DMS 273 treated with DMSO at 0.1 percent for 48 hours (cell line): ENCODE data around the gene MDN1.
"Not testable (repeated sequence)": the region's sequence is repeated elsewhere in the genome, so short reads cannot be mapped to it uniquely, and the experiment has no call there.

ENCODE experiments used
- DNase-seq: peaks from one replicate; lab custom pipeline; 2025; lab: John Stamatoyannopoulos, UW

MDN1 gene, protein sequence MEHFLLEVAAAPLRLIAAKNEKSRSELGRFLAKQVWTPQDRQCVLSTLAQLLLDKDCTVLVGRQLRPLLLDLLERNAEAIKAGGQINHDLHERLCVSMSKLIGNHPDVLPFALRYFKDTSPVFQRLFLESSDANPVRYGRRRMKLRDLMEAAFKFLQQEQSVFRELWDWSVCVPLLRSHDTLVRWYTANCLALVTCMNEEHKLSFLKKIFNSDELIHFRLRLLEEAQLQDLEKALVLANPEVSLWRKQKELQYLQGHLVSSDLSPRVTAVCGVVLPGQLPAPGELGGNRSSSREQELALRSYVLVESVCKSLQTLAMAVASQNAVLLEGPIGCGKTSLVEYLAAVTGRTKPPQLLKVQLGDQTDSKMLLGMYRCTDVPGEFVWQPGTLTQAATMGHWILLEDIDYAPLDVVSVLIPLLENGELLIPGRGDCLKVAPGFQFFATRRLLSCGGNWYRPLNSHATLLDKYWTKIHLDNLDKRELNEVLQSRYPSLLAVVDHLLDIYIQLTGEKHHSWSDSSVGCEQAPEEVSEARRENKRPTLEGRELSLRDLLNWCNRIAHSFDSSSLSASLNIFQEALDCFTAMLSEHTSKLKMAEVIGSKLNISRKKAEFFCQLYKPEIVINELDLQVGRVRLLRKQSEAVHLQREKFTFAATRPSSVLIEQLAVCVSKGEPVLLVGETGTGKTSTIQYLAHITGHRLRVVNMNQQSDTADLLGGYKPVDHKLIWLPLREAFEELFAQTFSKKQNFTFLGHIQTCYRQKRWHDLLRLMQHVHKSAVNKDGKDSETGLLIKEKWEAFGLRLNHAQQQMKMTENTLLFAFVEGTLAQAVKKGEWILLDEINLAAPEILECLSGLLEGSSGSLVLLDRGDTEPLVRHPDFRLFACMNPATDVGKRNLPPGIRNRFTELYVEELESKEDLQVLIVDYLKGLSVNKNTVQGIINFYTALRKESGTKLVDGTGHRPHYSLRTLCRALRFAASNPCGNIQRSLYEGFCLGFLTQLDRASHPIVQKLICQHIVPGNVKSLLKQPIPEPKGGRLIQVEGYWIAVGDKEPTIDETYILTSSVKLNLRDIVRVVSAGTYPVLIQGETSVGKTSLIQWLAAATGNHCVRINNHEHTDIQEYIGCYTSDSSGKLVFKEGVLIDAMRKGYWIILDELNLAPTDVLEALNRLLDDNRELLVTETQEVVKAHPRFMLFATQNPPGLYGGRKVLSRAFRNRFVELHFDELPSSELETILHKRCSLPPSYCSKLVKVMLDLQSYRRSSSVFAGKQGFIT (N-terminal part only)

DNA sequence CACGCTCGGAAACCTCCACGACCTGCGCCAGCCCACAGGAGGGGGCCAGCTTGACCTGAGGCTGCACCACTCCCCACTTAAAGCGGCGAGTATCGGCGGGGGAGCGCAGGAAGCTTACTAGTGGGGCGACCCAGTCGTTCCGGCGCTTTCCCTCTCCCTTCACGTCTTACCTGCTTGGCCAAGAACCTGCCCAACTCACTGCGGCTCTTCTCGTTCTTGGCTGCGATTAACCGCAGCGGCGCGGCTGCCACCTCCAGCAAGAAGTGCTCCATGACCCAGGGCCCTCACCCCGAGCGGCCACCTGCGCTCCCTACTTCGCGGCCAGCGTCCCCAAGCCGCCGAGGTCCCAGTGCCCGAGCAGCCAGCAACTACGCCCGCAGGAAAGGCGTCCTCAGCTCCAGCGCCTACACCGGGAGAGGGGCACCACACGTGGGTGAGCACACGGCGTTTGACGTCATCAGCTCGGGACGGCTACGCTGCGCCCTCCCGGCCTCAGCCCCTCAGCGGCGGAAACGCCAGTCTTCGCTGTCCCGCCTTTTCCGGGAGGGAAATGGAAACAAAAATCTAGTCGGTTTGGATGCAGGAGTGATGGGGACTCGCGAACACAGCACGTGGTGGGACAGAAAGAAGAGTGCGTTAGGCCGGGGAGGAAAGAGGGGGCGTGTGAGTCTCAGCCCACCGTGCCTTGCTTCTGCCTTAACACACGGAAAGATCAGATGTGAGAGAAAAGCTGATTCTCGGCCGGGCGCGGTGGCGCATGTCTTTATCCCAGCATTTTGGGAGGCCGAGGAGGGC lies at the start of gene MDN1:
TSS of gene MDN1 (minus strand) at position 459 of the 795 bp plus-strand sequence. CDS start at position 272, 187 bp downstream.
- peak; percentile 93 for DNase-seq

DNA sequence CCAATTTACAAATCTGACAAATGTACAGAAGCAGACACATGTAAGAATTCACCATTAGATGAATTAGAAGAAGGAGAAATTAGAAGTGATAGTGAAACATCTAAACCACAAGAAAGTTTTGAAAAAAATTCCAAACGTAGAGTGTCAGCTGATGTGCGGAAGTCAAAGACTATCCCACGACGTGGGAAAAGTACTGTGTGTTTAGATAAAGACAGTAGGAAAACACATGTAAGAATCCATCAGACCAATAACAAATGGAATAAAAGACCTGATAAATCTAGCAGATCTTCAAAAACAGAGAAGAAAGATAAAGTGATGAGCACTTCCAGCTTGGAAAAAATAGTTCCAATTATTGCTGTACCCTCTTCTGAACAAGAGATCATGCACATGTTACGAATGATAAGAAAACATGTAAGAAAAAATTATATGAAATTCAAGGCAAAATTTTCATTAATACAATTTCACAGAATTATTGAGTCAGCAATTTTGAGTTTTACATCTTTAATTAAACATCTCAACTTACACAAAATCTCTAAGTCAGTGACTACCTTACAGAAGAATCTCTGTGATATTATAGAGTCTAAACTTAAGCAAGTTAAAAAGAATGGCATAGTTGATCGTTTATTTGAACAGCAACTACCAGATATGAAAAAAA lies 46.6 kb upstream of the MDN1 start:
- DNase-seq = no peak

DNA sequence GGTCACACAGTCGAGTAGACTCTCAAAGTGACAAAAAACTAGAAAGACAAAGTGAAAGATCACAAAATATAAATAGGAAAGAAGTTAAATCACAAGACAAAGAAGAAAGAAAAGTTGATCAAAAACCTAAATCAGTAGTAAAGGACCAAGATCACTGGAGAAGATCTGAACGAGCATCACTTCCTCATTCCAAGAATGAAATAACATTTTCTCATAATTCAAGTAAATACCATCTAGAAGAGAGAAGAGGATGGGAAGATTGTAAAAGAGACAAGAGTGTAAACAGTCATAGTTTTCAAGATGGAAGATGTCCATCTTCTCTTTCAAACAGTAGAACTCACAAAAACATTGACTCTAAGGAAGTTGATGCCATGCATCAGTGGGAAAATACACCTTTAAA lies 43.1 kb upstream of the MDN1 start:
- DNase-seq = no peak

DNA sequence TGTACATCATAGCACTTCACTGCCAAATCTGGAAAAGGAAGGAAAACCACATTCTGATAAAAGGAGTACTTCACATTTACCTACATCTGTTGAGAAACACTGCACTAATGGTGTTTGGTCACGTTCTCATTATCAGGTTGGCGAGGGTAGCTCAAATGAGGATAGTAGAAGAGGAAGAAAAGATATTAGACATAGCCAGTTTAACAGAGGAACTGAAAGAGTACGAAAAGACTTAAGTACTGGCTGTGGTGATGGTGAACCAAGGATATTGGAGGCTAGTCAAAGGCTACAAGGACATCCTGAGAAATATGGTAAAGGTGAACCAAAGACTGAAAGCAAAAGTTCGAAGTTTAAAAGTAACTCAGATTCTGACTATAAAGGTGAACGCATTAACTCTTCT lies 42.7 kb upstream of the MDN1 start:
- no peak for DNase-seq

DNA sequence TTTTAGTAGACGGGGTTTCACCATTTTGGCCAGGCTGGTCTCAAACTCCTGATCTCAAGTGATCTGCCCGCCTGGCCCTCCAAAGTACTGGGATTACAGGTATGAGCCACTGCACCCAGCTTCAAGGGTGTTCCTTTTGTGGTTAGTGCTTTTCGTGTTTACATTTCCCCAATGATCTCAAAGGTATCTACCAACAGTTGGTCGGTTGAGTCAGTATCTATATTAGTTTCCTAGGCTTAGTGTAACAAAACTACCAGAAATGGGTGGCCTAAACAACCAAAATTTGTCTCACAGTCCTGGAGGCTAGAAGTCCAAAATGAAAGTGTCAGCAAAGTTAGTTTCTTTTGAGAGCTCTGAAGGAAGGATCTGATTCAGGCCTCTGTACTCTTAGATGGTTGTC lies 40.1 kb upstream of the MDN1 start:
- no peak for DNase-seq

DNA sequence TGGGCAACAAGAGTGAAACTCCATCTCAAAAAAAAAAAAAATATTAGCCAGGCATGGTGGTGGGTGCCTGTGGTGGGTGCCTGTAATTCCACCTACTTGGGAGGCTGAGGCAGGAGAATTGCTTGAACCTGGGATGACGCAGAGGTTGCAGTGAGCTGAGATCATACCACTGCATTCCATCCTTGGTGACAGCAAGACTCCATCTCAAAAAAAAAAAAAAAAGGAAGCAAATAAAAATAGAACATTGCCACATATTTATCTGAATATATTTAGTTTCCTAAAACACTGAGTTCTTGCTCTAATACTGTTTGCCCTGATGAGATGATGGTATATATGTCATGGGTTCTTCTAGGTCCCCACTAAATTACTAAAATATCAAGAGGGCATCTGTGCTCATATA lies 38.4 kb upstream of the MDN1 start:
- DNase-seq = no peak

DNA sequence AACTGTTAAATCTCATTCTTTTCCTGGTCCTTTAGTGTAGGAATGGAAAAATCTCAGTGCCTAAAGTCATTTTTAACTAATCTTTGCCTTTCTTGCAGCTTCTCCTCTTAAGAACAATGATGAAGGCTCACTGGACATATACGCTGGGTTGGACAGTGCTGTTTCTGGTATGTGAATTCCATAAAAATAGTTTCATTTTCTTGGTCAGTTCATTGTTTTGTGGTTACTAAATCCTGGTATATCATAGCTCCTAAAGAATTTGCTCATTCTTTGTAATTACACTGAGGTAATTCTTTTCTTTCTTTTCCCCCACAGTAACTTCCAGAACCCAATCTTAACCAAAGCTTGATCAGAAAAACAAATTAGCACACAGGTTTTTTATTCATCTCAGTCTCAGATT lies 33.5 kb upstream of the MDN1 start:
- DNase-seq = no peak

DNA sequence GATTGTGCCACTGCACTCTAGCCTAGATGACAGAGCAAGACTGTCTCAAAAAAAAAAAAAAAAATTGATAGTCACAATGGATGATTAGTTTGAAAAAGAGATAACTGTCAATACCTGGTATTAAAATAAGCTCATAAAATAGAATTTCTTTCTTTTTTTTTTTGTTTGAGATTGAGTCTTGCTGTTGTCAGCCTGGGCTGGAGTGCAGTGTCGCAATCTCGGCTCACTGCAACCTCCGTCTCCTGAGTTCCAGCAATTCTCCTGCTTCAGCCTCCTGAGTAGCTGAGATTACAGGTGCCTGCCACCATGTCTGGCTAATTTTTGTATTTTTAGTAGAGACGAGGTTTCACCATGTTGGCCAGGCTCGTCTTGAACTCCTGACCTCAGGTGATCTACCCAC lies 27.9 kb upstream of the MDN1 start:
- not testable (repeated sequence) for DNase-seq

DNA sequence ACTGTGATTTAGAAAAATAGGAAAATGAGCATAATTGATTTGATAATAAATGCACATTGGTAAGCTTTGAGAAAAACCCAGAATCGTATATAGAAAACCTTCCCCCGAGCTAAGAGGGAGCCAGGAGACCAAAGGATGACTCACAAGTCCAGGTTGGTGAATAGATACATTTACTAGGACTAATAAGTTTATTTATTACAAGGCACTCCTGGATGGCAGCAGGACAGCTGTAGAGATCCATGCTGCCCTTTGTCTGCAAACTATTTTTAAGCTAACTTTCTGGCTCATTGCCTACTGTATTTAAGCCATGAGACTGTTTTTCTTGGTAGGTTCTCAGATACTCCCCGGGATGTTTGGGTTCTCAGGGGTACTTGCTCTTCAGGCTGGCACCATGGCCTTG lies 23.5 kb upstream of the MDN1 start:
- peak; percentile 37 for DNase-seq

DNA sequence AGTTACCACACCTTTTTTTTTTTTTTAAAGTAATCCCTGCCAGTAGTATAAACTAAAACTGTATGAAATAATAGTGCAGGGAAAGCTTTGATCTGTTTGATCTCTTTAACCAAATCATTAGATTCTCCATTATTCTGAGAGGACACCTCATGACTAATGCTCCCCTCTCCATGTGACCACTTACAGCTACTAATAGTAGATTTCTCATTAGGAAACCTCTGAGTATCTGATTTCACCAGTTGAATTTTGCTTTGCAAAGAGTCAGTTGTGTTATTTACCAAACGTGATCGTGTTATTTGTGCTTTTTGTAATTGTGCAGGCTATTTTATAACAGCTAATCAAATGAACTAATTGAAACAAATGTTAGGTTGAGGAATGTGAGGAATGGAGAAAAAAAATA lies 22.6 kb upstream of the MDN1 start:
- no peak for DNase-seq

DNA sequence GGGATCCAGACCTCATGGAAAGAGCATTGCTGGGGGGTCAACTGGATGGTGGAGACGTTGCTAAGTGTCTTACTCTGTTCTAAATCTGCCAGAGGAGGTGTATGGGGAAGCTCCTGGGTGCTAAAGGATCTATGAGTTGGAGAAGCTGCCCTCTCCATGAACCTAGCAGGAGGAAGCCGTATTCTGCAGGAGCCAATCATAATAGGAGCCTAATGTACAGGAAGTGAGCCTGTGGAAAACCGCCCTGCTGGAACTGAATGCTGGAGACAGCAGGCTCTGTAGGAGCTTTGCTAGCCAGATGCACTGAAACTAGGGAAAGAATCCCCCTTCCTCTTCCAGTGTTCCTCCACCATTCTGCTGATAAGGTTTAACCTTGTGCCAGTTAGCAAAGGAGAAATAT lies 20.9 kb upstream of the MDN1 start:
- DNase-seq = no peak

DNA sequence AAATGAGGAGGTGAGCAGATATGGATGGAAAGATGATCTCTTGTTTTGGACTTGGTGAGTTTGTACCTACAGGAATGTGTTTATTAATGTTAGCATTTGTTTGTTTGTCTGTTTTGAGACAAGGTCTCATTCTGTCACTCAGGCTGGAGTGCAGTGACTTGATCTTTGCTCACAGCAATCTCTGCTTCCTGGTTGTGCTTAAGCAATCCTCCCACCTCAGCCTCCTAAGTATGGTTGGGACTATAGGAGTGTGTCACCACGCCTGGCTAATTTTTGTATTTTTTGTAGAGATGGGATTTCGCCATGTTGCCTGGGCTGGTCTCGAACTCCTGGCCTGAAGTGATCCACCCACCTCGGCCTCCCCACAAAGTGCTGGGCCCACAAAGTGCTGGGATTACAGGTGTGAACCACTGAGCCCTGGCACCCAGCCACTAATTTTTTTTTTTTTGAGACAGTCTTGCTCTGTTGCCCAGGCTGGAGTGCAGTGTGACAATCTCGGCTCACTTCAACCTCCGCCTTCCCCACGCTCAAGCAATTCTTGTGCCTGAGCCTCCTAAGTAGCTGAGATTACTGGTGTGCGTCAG lies 17.1 kb upstream of the MDN1 start:
- DNase-seq = no peak

DNA sequence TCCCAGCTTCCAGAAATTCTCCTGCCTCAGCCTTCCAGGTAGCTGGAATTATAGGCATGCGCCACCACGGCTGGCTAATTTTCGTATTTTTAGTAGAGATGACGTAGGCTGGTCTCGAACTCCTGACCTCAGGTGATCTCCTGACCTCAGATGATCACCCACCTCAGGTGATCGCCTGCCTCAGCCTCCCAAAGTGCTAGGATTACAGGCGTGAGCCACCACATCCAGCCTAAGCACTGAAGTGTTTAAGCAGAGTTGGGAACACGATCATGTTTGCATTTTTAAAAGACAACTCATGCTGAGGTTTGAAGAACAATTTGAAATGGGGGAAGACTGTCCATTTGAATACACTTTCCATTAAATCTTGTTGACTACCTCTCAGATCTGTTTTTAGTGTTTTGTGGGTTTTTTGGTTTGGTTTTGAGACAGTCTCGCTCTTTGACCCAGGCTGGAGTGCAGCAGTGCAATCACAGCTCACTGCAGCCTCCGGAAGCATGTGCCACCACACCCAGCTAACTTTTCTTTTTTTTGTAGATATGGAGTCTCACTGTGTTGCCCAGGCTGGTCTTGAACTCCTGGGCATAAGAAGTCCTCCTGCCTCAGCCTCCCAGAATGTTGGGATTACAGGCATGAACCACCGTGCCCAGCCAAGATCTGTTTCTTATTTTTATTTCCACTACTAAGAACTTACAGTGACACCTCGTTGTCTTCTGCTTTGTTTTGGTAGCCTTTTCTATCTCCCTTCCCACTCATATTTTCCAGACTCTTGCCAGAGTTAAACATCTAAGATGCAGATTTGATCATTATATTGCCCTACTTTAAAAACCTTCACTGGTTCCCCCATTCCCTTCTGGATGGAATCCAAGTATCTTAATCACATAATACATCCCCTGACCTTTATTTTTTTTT lies 15.5 kb upstream of the MDN1 start:
- DNase-seq = no peak

DNA sequence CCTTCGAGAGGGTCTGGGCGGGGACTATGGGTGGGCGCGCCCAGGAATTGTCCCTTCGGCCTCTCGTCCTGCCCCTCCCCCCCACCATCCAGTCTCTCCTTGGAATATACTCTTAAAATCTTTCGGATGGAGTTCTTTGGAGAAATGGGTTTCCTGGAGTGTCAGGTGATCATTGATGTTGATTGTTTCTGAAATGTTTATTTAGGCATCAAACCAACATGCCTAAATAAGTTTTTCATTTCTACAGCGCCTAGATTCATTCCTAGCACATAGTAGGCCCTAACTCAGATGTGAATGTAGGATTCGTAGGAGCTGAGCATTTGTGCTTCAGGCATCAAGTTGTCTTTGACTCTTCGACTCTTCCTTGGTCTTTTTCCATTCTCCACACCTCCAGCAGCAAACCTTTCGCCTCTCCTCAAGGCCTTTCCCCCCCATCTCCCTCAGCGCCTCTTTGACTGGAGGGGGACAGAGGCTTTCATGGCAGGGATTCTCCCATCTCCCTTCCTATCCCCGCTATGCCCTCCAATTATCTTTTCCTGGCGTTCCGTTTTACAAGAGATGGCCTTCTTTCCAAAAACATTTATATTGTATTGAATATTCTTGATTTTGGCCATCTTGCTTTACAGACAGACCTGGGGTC lies 10.7 kb upstream of the MDN1 start:
- peak; percentile 37 for DNase-seq

DNA sequence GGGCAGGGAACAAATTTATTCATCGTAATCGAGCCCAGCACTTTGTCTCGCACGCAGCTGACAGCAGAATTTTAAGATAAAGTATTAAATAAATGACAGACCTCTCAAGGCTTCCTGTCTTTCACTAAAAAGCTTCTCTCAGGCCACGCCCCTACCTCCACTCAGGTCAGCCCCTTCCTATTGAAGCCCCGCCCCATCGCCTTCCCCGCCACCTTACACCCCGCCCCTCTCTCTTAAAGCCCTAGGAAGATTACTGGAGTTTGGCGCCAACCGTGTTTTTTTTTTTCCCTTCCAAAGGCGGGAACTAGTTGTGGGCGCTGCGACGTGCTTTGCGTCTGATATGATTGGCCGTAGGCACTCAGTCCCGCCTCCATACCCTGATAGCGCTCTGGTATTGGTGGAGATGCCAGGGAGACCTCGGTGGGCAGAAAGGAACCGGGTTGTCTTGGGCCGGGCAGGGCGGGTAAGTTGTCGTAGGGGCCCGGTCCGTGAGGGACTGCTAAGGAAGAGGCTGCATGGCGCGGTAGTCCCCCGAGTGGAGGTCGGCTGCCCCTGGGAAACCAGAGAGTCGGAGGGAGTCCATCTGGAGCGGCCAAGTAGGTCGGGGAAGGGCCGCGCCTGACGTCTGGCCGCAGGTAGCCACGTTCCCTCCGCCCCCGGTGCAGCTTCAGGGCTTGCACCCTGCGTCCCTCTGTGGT lies 10.0 kb upstream of the MDN1 start, which contains the start of gene CASP8AP2:
TSS of gene CASP8AP2 (plus strand) at position 409 of the 698 bp plus-strand sequence.
- peak; percentile 99 for DNase-seq

DNA sequence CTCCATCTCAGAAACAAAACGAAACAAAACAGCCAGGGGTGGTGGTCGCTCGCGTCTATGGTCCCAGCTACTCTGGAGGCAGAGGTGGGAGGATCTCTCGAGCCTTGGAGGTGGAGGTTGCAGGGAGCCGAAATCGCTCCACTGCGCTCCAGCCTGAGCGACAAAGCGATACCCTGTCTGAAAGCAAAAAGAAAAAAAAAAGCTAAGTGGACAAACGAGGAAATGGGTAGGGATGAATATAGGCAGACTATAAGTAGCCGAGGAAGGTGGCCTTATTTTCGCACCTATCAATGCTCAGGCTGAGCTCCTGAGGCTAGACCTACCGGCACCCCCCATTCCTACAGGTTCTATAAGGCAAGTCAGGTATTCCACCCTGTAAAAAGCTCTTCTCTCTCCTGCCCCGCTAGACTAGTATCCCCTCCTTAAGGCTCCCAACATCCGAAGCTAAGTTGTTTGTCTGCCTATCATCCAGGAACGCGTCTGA lies 9.4 kb upstream of the MDN1 start:
- peak; percentile 83 for DNase-seq

DNA sequence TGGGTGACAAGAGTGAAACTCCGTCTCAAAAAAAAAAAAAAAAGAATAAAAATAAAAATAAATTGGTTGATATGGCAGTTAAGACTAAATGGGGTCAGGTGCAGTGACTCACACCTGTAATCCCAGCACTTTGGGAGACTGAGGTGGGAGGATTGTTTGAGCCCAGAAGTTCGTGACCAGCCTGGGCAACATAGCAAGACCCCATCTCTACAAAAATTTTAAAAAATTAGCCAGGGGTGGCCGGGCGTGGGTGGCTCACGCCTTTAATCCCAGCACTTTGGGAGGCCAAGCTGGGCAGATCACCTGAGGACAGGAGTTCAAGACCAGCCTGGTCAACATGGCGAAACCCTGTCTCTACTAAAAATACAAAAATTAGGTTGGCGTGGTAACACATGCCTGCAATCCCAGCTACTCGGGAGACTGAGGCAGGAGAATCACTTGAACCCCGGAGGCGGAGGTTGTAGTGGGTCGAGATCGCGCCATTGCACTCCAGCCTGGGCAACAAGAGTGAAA lies 8.9 kb upstream of the MDN1 start:
- not testable (repeated sequence) for DNase-seq

DNA sequence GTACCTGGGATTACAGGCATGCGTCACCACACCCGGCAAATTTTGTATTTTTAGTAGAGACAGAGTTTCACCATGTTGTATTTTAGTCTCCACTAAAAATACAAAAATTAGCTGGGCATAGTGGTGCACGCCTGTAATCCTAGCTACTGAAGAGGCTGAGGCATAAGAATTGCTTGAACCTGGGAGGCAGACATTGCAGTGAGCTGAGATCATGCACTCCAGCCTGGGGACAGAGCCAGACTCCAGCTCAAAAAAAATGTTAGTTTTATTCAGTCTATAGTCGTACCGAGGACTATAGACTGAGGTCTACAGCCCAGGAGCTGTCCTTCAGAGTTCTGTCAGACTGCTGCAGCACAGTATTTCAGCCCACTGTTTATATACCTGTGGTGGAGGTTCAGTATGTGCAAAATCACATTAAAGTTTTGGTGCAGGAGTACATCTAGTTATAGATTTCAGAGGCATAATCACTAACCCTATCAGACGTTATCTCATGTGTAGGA lies 6.5 kb upstream of the MDN1 start:
- no peak for DNase-seq
